Nasal cavity respiratory epithelium epithelial cell of viscerocranial mucosa (primary cell): Measurements from ENCODE around the gene LASP1. TPM values are rescaled to one million over a fixed set of nuclear protein-coding genes. Genes with fewer than 3 reads are reported as not detected.

Experiments used
- total RNA-seq: library from RNA; depleted of rRNA; stranded (reverse); fragments of >200 nt; gene quantifications from 2 replicates; pipeline ENCODE4 v1.2.3, GENCODE V29; 2014

LASP1 gene, protein sequence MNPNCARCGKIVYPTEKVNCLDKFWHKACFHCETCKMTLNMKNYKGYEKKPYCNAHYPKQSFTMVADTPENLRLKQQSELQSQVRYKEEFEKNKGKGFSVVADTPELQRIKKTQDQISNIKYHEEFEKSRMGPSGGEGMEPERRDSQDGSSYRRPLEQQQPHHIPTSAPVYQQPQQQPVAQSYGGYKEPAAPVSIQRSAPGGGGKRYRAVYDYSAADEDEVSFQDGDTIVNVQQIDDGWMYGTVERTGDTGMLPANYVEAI
- 25.3 and 70.0 TPM in 2 replicates for total RNA-seq

DNA sequence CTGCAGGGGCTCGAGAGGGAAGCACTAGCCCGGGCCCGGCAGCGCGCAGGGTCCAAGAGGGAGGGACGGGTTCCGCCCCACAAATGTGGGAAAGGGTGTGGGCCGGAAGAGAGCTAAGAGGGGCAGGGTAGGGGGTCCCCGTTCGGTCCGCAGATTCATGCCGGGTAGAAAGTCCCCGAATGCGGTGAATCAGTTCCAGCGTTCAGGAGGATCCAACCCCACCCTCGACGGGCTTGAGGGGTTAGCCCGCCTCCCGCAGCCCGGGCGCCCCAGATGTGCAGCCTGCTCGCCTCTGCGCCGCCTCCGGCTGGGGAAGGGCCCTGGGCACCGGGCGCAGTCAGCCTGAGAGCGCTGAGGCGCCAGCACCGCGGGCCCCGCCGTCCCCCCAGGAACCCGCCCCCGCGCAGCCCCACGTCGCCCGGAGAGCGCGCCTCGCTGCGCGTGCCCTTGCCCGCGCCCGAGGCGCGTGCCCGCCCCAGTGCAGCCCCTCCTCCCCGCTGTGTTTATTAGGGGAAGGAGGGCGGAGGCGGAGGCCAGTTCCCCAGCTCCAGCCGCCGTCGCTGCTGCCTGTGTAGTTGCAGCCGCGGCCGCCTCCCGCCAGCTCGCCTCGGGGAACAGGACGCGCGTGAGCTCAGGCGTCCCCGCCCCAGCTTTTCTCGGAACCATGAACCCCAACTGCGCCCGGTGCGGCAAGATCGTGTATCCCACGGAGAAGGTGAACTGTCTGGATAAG, at the start of gene LASP1:
TSS of gene LASP1 (plus strand) at position 533 of the 733 bp plus-strand sequence. CDS start at position 665, 132 bp downstream.

GRCh38 chr17:38824899-38825761, 44.7 kb upstream of the LASP1 start, which contains the start of gene CWC25:
Gene CWC25 (minus strand): TSS chr17:38825321. CDS start chr17:38825183, 138 bp downstream.

GRCh38 chr17:38853292-38854219, 16.3 kb upstream of the LASP1 start, which contains the start of gene RPL23:
Gene RPL23 (minus strand): TSS chr17:38853721. CDS start chr17:38853710, 11 bp downstream.

GRCh38 chr17:38925263-38925995, 55.6 kb downstream of the LASP1 start, which contains the start of gene LASP1NB:
Gene LASP1NB (plus strand): TSS chr17:38925614.

GRCh38 chr17:38967290-38967738, 97.5 kb downstream of the LASP1 start, which contains the start of gene FBXO47:
Gene FBXO47 (minus strand): TSS chr17:38967403. CDS start chr17:38963025, 4,378 bp downstream.

Other genes with a start within 250 kb of the LASP1 start
- 2.6 and 5.8 TPM in 2 replicates for gene EPOP, start 195.1 kb upstream of the LASP1 start, total RNA-seq
- 12.6 and 33.0 TPM in 2 replicates for gene MLLT6, start 164.8 kb upstream of the LASP1 start, total RNA-seq
- 4.2 and 5.5 TPM in 2 replicates for gene CISD3, start 139.7 kb upstream of the LASP1 start, total RNA-seq
- 2.4 and 2.6 TPM in 2 replicates for gene PCGF2, start 121.7 kb upstream of the LASP1 start, total RNA-seq
- 117 and 224 TPM in 2 replicates for gene PSMB3, start 117.3 kb upstream of the LASP1 start, total RNA-seq
- gene PIP4K2B, start 70.5 kb upstream of the LASP1 start, total RNA-seq: 15.0 and 53.5 TPM in 2 replicates
- gene CWC25, start 44.7 kb upstream of the LASP1 start, total RNA-seq: 13.0 and 13.8 TPM in 2 replicates
- 1,417 and 1,864 TPM in 2 replicates for gene RPL23, start 16.3 kb upstream of the LASP1 start, total RNA-seq
- gene FBXO47, start 97.3 kb downstream of the LASP1 start, total RNA-seq: under 0.01 and 0.07 TPM in 2 replicates